Heart right ventricle (tissue), 16 donors: ENCODE data around the gene EFCAB6. TPM values are rescaled to one million over a fixed set of nuclear protein-coding genes. Genes with fewer than 3 reads are reported as not detected.
A peak's percentile ranks its signal among the peaks of the same experiment; 100 is the strongest.

Experiments
- ATAC-seq, 8 donors: fragments of 200-7000 bp; cut with Tn5 transposase; one replicate each; pipeline ENCODE4 v1.9.1; 2020; ENCODE audit warnings: mild to moderate bottlenecking in 8 of 8, moderate library complexity in 8 of 8, moderate number of reproducible peaks in 1 of 8
- DNase-seq, 2 donors: peaks; one replicate each; pipeline ENCODE4 v3.0.0-alpha.2; 2020
- H3K27ac ChIP-seq, 10 donors: fragments of 200-600 bp; sonication (generic) in 2 of 10; one replicate each; pipeline versions ENCODE4 v1.5.0 to v1.8.0; 2020 to 2022; ENCODE audit warnings: mild to moderate bottlenecking in 3 of 10
- H3K27me3 ChIP-seq, 7 donors: fragments of 200-600 bp; one replicate each; pipeline ENCODE4 v1.8.0; 2021 to 2022; ENCODE audit warnings: mild to moderate bottlenecking in 2 of 7
- H3K36me3 ChIP-seq, 9 donors: fragments of 200-600 bp; sonication (generic) in 1 of 9; one replicate each; pipeline versions ENCODE4 v1.5.0 to v1.8.0; 2020 to 2022; ENCODE audit warnings: mild to moderate bottlenecking in 2 of 9
- H3K4me1 ChIP-seq, 9 donors: fragments of 200-600 bp; sonication (generic) in 1 of 9; one replicate each; pipeline versions ENCODE4 v1.5.0 to v1.8.0; 2020 to 2022; ENCODE audit warnings: mild to moderate bottlenecking in 4 of 9
- H3K4me3 ChIP-seq, 10 donors: fragments of 200-600 bp; sonication (generic) in 2 of 10; one replicate each; pipeline versions ENCODE4 v1.5.0 to v1.8.0; 2020 to 2022; ENCODE audit warnings: mild to moderate bottlenecking in 7 of 10, moderate library complexity in 2 of 10
- H3K9me3 ChIP-seq, 11 donors: fragments of 200-600 bp in 10 of 11; sonication (generic) in 2 of 11; one replicate each; pipeline versions ENCODE4 v1.5.0 to v1.8.0; 2013 to 2022; ENCODE audit warnings: mild to moderate bottlenecking in 2 of 11, control low read depth in 1 of 11, moderate library complexity in 1 of 11
- CTCF ChIP-seq, 9 donors: fragments of 200-600 bp; sonication (generic) in 2 of 9; IDR thresholded peaks; one replicate each; pipeline versions ENCODE4 v1.5.0 to v1.8.0; 2021 to 2022; ENCODE audit warnings: antibody characterized with exemption in 9 of 9, mild to moderate bottlenecking in 5 of 9, moderate library complexity in 1 of 9
- WGBS, 2 donors: extraction: QIAGEN DNeasy Blood & Tissue Kit; methylation state at CpG; one replicate each; pipeline ENCODE4 v1.1.7; 2013; ENCODE audit warnings: inconsistent platforms in 1 of 2; 5-methylcytosine and 5-hydroxymethylcytosine counted together
- intact Hi-C, 10 donors: fragments of 100-400 bp; cut with DNase I; formaldehyde crosslinking; loops; one replicate each; pipeline versions ENCODE4 v1.11.1 to v1.14.2; 2022
- polyA plus RNA-seq, 2 donors: library from polyadenylated mRNA; stranded (reverse); fragments of 200-250 nt; gene quantifications; one replicate each; pipeline ENCODE4 v1.2.3, GENCODE V29; 2013
- total RNA-seq, 10 donors: library from RNA; stranded (reverse); fragmentation: NEBNext Ultra II Directional in 3 of 10; extraction: Animal tissue kit (Norgen Biotek cat#: 25700) in 3 of 10; gene quantifications; one replicate each; pipeline versions ENCODE4 v1.2.1 to v1.2.4, GENCODE V29; 2021 to 2023
- donor health status: Arrhythmogenic right ventricular cardiomyopathy.
- donor health status: ischemic (EF 13 %, LVEDD 7.1; RV severe dilation, severe dysfunction).
- donor health status: healthy with polysubstance abuse.
- donor health status: DM: no; HTN: yes; CAD: no.
- donor health status: DM: no; HTN: no; CAD: no.
- donor health status: ischemic (EF 25% LVEDD 6.9; RV normal size, moderate dysfunction).
- donor health status: ischemic (EF 25% LVEDD 5.7; RV mildly dilated, moderate dysfunction).
- donor health status: healthy.
- donor health status: DM: yes; HTN: yes; CAD: no.
- donor health status: Ischemic cardiomyopathy.
- donor health status: ischemic (EF 35%, LVEDD 5.7; RV mildly dilated, moderate dysfunction).
- donor health status: nonischemic (EF 11% LVEDD 7.7; RV severe dilation, severe dysfunction).
- donor health status: DM: yes; HTN: yes; CAD: no.
- donor health status: PGD.
- donor health status: ischemic (EF 29% LVEDD 5.4; RV normal size, mild dysfunction).
- donor health status: nonischemic (EF 23%, LVEDD 6.1; RV moderate dilation, normal function).

Gene EFCAB6
- total and polyA plus RNA-seq, 12 donors: 0.25 to 4.3 (median 1.8) TPM

GRCh38 chr22:43835166-43835565 is 23.1 kb upstream of the EFCAB6 start:
- Histone ChIP-seq H3K9me3 (no peaks in the 10 kb centered on the region), H3K4me3 (no peak overlapping the region), H3K36me3 (no peaks in the 10 kb centered on the region), H3K4me1 (peaks cover 0 to 12% (median 4%) of the 10 kb centered on the region in 9 donors), H3K27me3 (peaks cover 0 to 8% (median 0%) of the 10 kb centered on the region in 7 donors), H3K27ac (no peak overlapping the region)
- no peak for ATAC-seq
- no peak for DNase-seq
- no peak for TF ChIP-seq CTCF (IDR thresholded peaks at IDR 0.05)
- WGBS, 2 donors: 58 to 66% methylated on average over 12 of the region's 12 CpGs
- intact Hi-C loops: no loop called here

- Histone ChIP-seq H3K27ac (no peak overlapping the region), H3K9me3 (no peaks in the 10 kb centered on the region), H3K4me1 (peaks cover 11 to 26% (median 17%) of the 10 kb centered on the region in 9 donors), H3K4me3 (no peak overlapping the region), H3K36me3 (no peaks in the 10 kb centered on the region), H3K27me3 (peaks cover 0 to 8% (median 0%) of the 10 kb centered on the region in 7 donors)
- whole genome bisulfite sequencing, 2 donors: 58 to 68% methylated on average over 35 to 36 of the region's 36 CpGs
- intact Hi-C loops: loop anchor here in 1 of 10 donors (5.0 kb wide), 1 partner anchor 54 kb away; no protein-coding TSS in a partner anchor
- ATAC-seq (peak in 1 of 8 donors; percentile 36), DNase-seq (no peak)
- TF ChIP-seq CTCF (IDR thresholded peaks at IDR 0.05): no peak
Observed at GRCh38 chr22:43833286-43834240, 21.5 kb upstream of the EFCAB6 start.

- peaks cover 11 to 28% (median 17%) of the 10 kb centered on the region in 9 donors for H3K4me1 ChIP-seq
- H3K27me3 ChIP-seq: peaks cover 0 to 8% (median 0%) of the 10 kb centered on the region in 7 donors
- DNase-seq (no peak), ATAC-seq (no peak)
- WGBS, 2 donors: 84 to 89% methylated on average over 16 to 18 of the region's 18 CpGs
- no peak overlapping the region for H3K4me3 ChIP-seq
- H3K27ac ChIP-seq: no peak overlapping the region
- intact Hi-C loops: loop anchor here in 1 of 10 donors (5.0 kb wide), 1 partner anchor 55 kb away; no protein-coding TSS in a partner anchor
- H3K36me3 ChIP-seq: no peaks in the 10 kb centered on the region
- TF ChIP-seq CTCF (IDR thresholded peaks at IDR 0.05): no peak
- H3K9me3 ChIP-seq: no peaks in the 10 kb centered on the region
Observed at GRCh38 chr22:43832393-43833265, 20.5 kb upstream of the EFCAB6 start.
